Activated CD4-positive, alpha-beta T cell treated with anti-CD3 and anti-CD28 coated beads for 48 hours (primary cell): ENCODE data around the gene PRR23E.

ENCODE experiments used
- DNase-seq: peaks from one replicate; pipeline ENCODE4 v3.0.0-alpha.2; 2020

The PRR23E gene

DNA sequence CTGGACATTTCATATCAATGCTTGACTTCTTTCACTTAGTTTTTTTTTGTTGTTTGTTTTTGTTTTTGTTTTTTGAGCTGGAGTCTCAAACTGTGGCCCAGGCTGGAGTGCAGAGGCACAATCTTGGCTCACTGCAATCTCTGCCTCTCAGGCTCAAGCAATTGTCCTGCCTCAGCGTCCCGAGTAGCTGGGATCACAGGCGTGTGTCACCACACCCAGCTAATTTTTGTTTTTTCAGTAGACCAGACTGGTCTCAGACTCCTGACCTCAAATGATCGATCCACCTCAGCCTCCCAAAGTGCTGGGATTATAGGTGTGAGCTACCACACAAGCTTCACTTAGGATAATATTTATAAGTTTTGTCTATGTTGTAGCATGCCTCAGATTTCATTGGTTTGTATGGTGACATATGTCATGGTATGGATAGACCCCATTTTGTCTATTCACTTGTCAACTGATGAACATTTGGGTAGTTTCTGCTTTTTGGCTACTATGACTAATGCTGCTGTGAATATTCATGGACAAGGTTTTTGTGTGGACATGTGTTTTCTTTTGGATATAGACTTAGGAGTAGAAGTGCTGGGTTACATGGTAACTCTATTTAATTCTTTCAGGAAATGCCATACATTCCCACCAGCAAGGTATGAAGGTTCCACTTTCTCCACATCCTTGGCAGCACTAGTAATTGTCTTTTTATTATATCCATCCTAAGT lies 6.8 kb upstream of the PRR23E start:
- DNase-seq: no peak

DNA sequence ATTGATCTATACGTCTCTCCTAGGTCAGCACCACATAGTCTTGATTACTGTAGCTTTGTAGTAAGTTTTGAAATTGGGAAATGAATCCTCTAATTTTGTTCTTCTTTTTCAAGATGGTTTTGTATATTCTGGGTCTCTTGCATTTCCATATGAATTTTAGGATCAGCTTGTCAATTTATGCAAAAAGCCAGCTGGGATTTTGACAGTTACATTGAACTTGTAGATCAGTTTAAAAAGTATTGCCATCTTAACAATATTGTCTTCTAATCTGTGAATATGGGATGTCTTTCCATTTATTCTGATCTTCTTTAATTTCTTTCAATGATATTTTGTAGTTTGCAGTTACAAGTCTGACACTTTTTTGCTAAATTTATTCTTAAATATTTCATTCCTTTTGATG lies 5.6 kb upstream of the PRR23E start:
- no peak for DNase-seq

DNA sequence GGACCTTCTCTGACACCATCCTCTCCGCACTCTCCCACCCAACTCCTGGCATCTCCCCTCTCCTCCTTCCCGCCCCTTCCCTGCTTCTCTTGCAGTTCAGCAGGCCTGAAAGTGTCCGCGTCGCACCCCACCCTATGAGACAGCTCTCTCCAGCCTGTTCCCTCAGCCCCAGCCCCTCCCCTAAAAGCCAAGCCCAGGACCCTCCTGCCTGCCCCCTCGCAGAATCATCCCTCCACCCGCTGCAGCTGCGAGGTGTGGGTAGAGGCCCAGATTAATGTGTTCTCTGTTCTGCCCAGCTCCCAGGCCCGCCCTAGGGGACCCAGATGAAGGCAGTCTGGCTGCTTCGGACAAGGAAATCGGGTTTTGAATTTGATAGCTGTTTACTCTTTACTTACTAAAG lies 410 bp downstream of the PRR23E start:
- DNase-seq: no peak

DNA sequence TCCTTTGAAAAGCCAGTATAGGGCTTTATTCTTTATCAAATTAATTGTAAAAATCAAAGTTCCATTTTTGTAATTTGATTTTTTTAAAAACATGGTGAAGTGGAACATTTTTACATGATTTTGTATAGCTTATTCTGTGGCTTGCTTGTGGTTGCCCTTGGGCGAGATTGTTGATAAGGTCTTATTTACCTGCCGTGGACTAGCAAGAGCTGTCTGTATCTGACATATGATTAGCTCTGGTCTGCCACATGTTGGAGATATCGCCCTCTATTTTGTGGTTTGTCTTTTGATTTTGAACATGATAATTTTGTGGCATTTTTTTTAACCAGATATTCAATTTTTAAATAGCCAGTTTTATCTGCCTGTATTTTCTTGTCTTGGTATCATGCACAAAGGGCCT lies 844 bp downstream of the PRR23E start:
- no peak for DNase-seq

DNA sequence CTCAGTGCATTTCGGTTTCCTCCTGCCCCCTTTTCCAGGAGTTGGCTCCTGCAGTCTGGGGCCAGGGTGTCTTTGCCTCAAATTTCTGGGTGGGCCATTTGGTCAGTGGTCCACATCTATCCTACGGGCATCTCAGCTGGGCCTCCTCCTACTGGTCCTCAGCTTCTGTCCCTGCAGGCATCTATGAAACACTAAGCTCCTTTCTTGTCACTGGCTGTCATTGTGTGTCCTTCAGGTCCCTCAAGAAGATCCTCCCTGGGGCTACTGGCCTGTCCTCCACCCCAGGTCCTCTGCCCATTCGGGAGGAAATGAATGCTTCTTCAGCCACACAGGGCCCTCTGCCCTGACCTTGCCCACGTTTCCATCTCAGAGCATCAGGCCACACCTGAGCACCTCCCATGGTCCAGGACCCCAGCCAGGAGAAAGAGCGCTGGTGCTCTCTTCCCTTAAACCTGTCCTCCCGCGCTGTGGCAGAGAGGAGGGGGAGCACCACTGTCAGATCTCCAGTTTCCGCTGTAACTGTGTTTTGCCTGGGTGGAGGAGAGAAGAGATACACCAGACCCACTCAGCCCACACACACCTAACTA lies 1.8 kb downstream of the PRR23E start:
- DNase-seq: no peak

DNA sequence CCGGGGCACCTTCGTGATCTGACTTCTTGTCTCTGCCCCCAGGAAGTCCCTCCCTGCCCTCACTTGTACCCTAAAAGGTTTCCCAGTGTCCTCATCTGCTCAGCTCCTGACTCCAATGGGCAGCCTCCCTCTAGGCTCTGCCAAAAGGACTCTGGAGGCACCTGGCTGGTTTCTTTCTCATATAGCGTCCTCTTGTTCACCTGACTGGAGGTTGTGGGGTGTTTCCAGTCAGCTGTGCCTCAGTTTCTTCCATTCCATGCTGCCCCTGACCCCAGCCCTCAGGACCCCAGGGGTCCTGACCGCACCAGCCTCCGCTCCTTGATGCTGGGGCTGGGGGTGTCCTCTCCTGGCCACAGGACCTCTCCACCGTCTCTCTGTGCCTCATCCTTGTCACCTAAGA lies 2.5 kb downstream of the PRR23E start:
- no peak for DNase-seq

DNA sequence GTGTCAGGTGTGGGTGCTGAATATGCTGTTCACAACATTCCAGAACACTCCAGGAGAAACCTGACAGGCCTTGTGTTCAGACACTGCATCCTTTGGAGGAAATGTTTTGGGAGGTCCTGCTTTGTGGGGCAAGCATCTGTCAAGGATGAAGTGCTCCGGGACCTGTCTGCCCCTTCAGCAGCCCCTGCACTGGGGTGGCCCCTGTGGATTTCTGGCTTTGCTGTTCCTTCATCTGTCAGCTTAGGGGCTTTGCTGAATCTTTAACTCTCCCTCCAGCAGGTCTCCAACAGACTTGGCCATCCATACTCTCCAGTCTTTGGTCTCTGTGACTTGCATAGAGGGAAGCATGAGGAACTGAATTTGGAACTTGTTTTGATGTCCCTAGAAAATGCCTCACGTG lies 3.1 kb downstream of the PRR23E start:
- no peak for DNase-seq

DNA sequence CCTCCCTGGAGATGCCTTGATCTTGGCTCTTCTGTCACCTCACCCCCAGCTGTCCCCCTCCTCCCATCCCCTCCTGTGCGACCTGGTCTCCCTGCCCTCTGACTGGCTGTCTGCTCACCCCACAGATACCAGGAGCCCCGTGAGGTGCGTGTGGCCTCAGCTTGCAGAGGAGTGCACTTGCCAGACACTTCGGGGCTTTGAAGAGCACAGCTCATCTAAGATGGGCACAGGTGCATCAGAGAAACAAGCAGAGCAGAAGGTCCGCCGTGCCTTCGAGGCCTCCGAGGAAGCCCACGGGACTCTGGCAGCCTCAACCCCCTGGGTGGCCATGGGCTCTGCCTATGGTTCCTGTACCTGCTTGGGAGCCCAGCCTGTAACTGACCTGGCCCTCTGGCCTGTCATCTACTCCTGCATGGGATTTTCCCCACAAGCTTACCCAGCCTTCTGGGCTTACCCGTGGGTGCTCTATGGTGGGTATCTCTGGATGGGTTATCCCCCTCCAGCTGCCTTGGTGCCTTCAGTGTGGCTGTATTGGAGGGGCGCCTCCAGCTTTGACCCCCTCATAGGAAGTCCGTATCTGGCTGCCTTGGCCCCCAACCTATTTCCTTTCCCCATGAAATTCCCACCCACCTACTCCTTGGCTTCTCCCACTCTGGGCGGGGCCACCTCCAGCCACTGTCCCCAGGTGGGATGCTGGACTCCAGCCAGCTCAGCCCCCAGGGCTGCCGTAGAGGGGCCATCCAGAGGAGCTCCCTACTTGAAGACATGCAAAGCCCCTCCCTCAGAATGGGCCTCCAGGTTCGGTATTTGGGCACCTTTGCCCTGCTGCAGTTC lies 3.8 kb downstream of the PRR23E start:
- no peak for DNase-seq

DNA sequence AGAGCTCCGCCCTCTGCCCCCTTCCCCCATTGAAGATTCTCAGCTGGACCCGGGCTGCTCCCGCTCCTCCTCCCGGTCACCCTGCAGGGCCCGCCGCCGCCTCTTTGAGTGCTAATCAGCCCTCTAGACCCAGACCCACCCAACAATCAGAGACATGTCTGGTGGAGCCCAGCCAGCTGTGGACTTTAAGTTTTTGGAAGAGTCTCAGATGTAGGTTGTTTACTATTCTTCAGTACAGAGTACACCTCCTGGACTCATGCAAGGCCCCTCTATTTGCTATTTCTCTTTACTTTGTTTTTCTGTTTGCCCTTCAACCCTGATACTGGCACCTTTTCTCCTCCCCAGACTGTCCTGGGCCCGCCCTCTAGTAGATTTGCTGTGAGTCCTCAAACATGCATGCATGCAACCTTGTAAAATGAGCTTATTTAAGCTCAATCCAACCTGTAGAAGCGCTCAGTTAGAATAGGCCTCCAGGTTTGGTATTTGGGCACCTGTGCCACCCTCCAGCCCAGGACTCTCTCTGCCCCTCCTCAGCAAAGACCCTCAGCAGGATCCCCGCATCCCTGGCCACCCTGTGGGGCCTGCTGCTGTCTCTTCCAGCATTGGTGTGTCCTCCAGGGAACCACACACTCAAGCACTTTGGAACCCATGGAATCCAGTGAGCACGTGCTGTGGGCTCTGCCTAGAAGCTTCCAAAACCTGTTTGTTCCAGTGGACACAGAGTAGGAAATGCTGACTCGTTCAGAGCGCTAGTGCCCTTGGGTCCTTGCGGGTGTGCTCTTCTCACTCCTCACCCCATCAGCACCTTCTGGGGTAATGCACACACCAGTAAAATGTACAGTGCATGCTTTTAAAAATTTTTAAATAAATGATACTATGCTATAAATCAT lies 4.6 kb downstream of the PRR23E start:
- DNase-seq: no peak

DNA sequence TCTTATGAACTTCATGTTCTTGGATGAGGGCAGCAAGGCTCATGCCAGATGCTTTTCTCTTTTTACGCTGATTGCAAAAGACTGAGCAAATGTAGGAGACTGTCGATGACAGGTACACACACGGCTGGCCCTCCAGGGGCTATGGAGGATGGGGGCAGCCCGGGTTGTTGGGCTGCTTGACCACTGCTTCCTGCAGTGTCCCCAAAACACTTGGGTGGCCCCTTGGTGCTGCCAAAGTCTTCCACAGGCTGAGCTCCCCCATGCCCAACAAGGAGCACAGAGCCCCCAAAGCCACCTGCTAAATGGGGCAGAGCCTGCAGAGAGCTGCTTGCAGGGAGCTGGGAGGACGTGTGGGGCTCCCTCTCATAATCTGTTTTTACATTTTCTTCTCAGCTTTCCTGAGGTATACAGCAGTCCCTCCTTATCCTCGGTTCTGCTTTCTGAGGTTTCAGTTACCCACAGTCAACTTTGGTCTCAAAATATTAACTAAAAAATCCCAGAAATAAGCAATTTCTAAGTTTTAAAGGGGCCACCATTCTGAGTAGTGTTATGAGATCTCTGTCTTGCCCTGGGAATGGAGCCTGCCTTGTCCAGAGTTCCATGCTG lies 7.3 kb downstream of the PRR23E start:
- no peak for DNase-seq

DNA sequence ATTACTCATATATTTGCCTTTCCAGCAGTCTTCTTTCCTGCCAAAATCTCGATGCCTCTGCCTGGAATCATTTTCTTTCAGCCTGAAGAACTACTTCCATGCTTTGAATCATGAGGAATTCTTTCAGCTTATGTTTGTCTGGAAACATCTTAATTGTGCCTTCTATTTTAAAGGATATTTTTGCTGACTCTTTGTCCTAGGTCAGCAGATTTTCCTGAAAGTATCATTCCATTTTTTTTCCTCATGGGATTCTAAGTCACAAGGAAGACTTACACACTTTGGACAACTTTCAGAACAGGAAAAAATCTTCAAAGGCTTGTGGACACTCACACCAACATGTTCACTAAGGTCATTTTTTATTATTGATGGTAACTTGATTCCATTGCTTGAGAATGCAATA lies 10.1 kb downstream of the PRR23E start:
- no peak for DNase-seq

DNA sequence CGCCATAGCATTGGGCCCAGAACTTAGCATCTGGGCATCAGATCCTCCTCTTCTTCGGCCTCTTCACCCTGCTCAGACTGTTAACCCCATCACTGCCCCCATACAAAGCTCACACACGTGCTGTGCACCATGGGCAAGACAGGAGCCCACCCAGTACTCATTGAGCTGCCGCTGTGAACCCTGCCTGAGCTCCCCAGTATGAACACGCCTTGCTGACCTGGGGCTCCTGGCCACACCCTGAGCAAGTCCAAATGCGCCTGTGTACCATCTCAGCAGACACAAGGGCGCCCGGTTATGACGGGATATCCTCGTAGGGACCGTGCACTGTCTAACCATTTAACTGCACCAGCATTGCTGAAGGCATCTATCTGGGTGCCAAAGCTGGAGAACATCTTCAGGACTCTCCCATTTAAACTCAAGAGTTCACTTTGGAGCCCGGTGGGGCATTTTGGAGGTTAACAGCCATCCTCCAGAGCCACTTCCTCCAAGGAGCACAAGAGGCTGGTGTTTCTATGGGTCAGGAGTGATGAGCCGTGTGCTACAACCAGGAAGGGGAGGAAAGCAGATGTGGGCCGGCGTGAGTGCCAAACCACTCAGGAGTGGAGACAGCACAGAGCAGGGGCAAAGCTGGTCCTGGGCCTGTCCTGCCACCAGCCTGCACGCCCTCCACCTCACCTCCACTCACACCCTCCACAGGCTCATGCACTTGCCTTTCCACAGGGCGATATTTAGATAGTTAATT lies 12.1 kb downstream of the PRR23E start:
- DNase-seq: no peak

DNA sequence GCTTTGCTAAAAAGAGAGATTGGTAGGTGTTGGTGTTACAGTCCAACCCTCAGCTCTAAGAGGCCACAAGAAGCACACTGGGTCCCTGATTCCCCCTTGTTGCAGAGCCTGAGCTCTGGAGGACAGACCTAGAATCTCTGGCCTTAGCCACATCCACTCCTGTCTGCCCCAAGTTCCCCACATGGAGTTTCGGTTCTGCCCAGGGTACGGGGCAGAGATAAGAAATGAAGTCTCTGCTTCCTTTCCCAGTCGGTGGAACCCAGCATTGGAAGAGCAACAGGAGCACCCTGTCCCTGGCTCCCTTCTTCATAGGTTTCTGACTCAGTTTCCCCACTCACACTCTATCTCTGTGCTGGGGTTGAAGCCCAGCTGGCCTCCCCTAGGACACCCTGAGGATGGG lies 13.2 kb downstream of the PRR23E start:
- DNase-seq: no peak

DNA sequence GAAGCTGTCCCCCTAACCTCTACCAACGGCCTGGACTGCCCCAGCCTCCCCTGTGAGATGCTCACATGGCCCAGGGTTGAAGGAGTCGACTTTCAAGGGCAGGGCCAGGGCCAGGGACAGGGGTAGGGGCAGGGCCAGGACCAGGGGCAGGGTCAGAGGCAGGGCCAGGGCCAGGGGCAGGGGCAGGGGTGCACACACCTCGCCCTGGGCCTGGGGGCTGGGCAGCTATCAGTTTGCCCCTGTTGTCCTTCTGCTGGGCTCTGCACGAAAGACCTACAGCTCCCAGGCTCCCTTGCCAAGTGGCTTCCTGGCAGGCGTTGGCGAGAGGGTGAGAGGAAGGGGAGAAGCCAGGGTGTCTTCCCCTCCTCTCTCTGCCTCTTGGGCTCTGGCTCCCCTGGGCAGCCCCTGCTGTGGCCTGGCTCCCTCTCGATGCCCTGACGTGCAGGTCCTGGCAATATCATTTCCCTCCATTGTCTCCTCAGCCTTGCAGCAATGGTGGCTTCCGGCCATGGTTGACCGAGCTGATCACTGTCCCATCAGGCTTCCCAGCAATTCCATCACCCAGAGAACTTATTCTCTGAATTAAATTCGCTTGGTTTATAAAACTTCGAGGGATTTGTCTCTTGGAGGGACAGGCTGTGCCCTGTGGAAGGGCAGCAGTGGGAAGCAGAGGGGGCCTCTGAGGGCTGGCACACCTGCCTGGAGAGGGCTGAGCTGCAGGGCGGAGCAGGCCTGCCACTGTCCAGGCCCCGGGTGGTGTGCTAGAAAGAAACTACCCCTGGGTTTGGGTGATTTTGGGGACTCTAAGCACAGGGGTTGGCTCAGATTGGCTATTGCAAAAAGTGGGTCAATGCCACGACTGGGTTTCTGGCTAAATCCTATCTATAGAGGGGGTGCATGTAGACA lies 13.9 kb downstream of the PRR23E start:
- no peak for DNase-seq

DNA sequence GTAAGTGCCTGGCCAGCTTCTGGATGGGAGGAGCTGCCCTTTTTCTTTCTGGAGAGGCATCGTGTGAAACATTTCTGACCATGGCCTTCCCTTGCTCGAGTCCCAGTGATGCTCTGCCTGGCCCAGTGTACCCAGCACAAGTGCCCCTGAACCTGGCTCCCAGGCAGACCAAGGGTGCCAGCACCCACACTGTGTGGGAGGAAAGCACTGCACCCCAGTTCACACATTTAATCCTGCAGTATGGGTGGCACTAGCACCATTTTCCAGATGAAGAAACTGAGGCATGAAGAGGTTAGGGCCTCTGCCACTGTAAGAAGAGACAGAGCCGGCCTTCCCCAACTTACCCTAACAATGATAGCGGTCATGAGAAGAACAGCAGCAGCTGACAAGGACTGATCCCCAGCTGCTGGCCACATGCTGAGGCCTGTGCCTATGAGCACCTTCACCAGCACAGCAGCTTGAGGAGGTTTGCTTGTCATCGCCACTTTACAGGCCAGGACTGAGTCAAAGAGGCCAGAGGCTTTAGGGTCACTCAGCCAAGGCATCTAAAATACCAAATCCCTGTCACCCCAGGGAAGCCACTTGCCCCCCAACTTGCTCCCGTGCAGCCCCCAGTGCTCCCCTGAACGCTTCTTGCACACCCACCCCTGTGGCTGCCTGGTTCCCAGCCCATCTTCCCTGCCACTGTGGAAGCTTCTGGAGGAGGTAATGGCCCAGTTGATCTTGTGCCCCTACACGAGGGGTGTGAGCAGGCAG lies 15.0 kb downstream of the PRR23E start:
- DNase-seq: no peak

DNA sequence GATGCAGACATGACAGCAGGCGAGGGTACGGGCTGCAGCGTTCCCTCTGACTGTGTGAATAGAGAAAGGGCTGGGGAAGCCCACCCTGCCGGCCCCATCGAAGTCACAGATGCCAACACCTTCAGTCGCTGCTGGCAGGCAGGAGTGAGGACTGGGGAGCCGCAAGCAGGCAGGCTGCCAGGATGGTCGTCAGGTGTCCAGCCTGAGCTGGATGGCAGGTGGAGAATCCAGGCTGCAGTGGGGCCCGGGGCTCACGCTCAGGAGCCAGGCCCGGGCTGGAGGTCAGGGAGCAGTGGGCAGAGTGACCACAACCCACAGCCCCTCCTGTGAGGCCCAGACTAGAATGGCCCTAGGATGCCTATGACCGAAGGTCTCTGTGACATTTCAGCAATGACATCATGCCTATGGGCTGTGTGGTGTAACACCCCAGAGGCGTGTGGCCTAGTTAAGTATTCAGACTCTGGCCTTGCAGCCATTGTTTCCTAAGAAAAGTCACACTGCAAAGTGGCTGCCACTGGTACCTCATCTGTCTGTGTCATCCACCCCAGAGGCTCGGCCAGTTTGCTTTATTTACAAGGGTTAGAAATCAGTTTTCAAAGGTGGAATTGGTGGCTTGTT lies 15.7 kb downstream of the PRR23E start:
- DNase-seq: no peak

DNA sequence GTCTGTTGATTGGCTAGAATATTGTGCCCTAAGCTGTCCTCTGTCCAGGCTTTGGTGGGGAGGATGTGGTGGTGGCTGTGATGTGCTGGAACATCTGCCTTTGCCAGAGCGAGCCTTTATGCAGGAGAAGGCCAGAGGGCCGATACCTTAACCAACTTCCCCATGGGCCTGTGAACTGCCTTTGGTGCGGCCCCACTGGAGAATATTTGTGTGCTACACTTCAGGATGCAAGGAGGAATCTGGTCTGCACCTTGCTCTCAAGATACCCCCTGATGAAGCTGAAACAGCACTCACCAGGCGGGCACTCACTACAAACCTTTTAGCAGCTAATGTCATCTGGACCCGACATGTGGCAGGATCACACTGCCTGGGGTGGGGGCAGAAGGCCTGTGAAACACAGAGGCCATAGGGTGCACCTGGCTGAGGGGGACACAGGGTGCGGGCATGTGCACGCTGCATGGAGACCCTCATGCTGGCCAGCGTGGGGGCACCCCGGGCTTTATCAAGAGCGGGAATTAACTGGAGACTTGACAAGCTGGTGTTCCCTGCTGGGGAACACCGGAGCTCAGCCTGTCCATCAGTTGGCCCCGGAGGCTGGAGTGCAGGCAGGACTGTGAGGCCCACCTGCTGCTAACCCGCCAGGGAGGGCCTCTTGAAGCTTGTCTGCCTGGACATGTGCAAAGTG lies 16.4 kb downstream of the PRR23E start:
- no peak for DNase-seq

DNA sequence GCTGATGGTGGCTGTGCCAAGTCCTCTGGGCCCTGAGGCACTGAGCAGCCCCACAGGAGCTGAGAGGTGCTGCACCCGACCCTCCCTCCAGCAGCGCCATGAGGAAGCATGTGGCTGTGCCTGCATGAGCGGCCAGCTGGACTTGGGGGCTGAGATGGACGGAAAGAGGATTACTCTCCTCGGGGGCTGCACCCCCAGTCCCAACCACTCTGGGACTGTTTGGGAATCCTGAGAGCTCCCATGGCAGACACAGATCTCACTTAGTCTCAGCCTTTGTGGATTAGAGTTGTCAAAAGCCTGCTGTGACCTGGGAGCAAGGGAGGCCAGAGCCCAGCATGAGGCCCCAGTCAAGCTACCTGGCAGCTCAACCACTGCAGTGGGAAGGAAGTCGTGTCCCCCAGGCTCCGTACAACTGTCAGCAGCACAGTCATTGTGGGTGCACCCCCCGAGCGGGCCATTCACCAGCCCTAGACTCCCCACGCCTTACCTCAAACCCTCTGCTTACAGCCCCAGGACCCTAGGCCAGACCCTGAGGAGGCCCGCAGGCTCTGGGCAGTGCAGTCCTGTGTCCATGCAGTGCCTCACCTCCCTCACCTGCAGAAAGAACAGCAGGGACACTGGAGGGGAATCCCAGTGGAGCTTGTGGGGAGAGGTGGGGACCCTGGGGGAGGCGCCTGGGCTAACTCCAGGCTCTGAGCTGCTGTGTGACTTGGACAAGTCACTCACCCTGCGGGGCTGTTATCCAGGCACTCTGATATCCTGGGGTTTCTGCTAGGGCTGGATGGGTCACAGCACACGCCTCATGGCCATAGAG lies 17.1 kb downstream of the PRR23E start:
- no peak for DNase-seq
